HepG2 (cell line): ENCODE measurements around the gene ASIC2. TPM values are rescaled to one million over a fixed set of nuclear protein-coding genes. Genes with fewer than 3 reads are reported as not detected.

Experiments used
- ATAC-seq: fragments of 200-7000 bp; cut with Tn5 transposase; 3 replicates; pipeline ENCODE4 v1.9.1; 2020; ENCODE audit warnings: mild to moderate bottlenecking, moderate library complexity
- BruUV-seq: library from RNA; stranded (reverse); fragments of 400-500 nt; replicated peaks from 2 replicates; lab custom pipeline; 2021; lab: Mats Ljungman, UMichigan
- CTCF ChIA-PET: fragments of 300-600 bp; formaldehyde crosslinking; extraction: SDS; loops from one replicate; lab custom pipeline; 2021; ENCODE audit warnings: low total read pairs, inconsistent platforms, low intra/inter-chr PET ratio; lab: Yijun Ruan, JAX
- POLR2A ChIA-PET: fragments of 350-600 bp; sonication (Branson Sonifier 250); formaldehyde crosslinking; loops from one replicate; lab custom pipeline; 2020; ENCODE audit warnings: antibody characterized with exemption, inconsistent platforms; lab: Yijun Ruan, JAX
- DNase-seq: peaks from one replicate; pipeline ENCODE4 v3.0.0-alpha.2; 2015; ENCODE audit warnings: low spot score
- FAIRE-seq: peaks from 3 replicates; lab custom pipeline; 2011; peaks lifted over from hg19 to GRCh38; lab: Jason Lieb, UNC
- H2AFZ ChIP-seq: one replicate; pipeline ENCODE4 v1.6.1; 2011; ENCODE audit warnings: low read length, inconsistent platforms
- H3K27ac ChIP-seq: fragments of 300-600 bp; 3 replicates; pipeline ENCODE4 v1.8.0; 2011; ENCODE audit warnings: mixed run types, mild to moderate bottlenecking, mixed read lengths, low read length, inconsistent platforms; ENCODE audit not compliant: insufficient read depth; ENCODE audit errors: extremely low read length
- H3K27me3 ChIP-seq, 2 experiments: fragments of 200-600 bp in 1 of 2; 2 replicates in 1 of 2; 3 replicates in 1 of 2; pipeline versions ENCODE4 v1.6.0 to v1.8.0; 2011; ENCODE audit warnings: low read length in 2 of 2, mild to moderate bottlenecking in 2 of 2, moderate library complexity in 2 of 2, inconsistent platforms in 1 of 2; ENCODE audit not compliant: insufficient read depth in 2 of 2, control insufficient read depth in 1 of 2
- H3K36me3 ChIP-seq, 2 experiments: fragments of 200-600 bp in 1 of 2; replicated peaks in 1 of 2; 2 replicates in 1 of 2; 3 replicates in 1 of 2; pipeline versions ENCODE4 v1.5.1 to v1.8.0; 2011; ENCODE audit warnings: low read length in 2 of 2, inconsistent platforms in 1 of 2; ENCODE audit not compliant: insufficient read depth in 2 of 2, control insufficient read depth in 1 of 2
- H3K4me1 ChIP-seq: 2 replicates; pipeline ENCODE4 v1.5.1; 2012; ENCODE audit warnings: low read length, inconsistent platforms; ENCODE audit not compliant: insufficient read depth
- H3K4me2 ChIP-seq: 2 replicates; pipeline ENCODE4 v1.6.0; 2011; ENCODE audit warnings: low read depth, low read length, inconsistent platforms
- H3K4me3 ChIP-seq, 3 experiments: fragments of 200-600 bp in 1 of 3; sonication (generic), shearing (Covaris generic) in 1 of 3; replicated peaks in 1 of 3; 2 replicates each; pipeline ENCODE4 v1.5.1; 2011 to 2016; ENCODE audit warnings: low read length in 3 of 3, inconsistent platforms in 2 of 3, low read depth in 2 of 3, mild to moderate bottlenecking in 2 of 3, control low read depth in 1 of 3, mixed read lengths in 1 of 3; ENCODE audit not compliant: insufficient read depth in 1 of 3
- H3K79me2 ChIP-seq: one replicate; pipeline ENCODE4 v1.6.1; 2011; ENCODE audit warnings: low read length, inconsistent platforms; ENCODE audit not compliant: insufficient read depth
- H3K9ac ChIP-seq: 2 replicates; pipeline ENCODE4 v1.6.0; 2011; ENCODE audit warnings: mild to moderate bottlenecking, low read depth, low read length, inconsistent platforms; ENCODE audit not compliant: insufficient read depth
- H3K9me3 ChIP-seq: 2 replicates; pipeline ENCODE4 v1.5.1; 2012; ENCODE audit warnings: mild to moderate bottlenecking, low read length
- H4K20me1 ChIP-seq: 2 replicates; pipeline ENCODE4 v1.6.0; 2011; ENCODE audit warnings: inconsistent platforms, mild to moderate bottlenecking, low read length, moderate library complexity; ENCODE audit not compliant: insufficient read depth
- PHF8 ChIP-seq: sonication (generic); formaldehyde crosslinking; IDR thresholded peaks from 2 replicates; pipeline ENCODE4 v1.5.0; 2020; ENCODE audit warnings: missing genetic modification reagents
- REPIN1 ChIP-seq: sonication (generic); formaldehyde crosslinking; IDR thresholded peaks from 2 replicates; pipeline ENCODE4 v1.8.0; 2022; ENCODE audit warnings: missing genetic modification reagents, low read depth, mild to moderate bottlenecking, borderline replicate concordance
- STAG1 ChIP-seq: sonication (generic); formaldehyde crosslinking; IDR thresholded peaks from 2 replicates; pipeline ENCODE4 v1.4.0; 2020; ENCODE audit warnings: missing genetic modification reagents
- ZFP82 ChIP-seq: sonication (generic); formaldehyde crosslinking; IDR thresholded peaks from 2 replicates; pipeline ENCODE4 v1.5.1; 2020; ENCODE audit warnings: mild to moderate bottlenecking, missing genetic modification reagents, borderline replicate concordance
- WGBS: methylation state at CpG from one replicate; pipeline ENCODE4 v1.1.6; 2017; ENCODE audit warnings: low lambda C conversion rate; 5-methylcytosine and 5-hydroxymethylcytosine counted together
- in situ Hi-C: cut with HindIII; loops from 2 replicates; pipeline ENCODE4 v1.10.0; 2017; ENCODE audit warnings: low pct_unique_long_range_greater_than_20kb; ENCODE audit not compliant: extremely low pct_ligation_motif_present
- intact Hi-C: fragments of 100-400 bp; cut with micrococcal nuclease; formaldehyde crosslinking; loops from one replicate; pipeline ENCODE4 v1.10.0; 2022; ENCODE audit not compliant: unreplicated experiment
- polyA plus RNA-seq, 8 experiments: library from polyadenylated mRNA; depleted of rRNA in 3 of 8; stranded (reverse) in 7 of 8; unstranded in 1 of 8; fragments of >200 nt; fragmentation: Illumina TruSeq in 4 of 8; extraction: Trizol in 4 of 8; gene quantifications; 2 replicates each; pipeline versions ENCODE4 v1.2.1 to v1.2.3, GENCODE V29; 2011 to 2016; ENCODE audit warnings: low read depth in 4 of 8, missing spikeins in 1 of 8, mixed read lengths in 1 of 8; ENCODE audit not compliant: insufficient read depth in 1 of 8
- total RNA-seq, 5 experiments: library from RNA; depleted of rRNA; stranded (reverse); fragments of >200 nt; fragmentation: Illumina TruSeq; extraction: Trizol; gene quantifications; 2 replicates each; pipeline ENCODE4 v1.2.3, GENCODE V29; 2016; ENCODE audit warnings: low read depth in 1 of 5
- TF ChIP-seq, protein P1 (sequence below): sonication (generic); formaldehyde crosslinking; IDR thresholded peaks from 2 replicates; pipeline ENCODE4 v1.4.0; 2020; ENCODE audit warnings: missing genetic modification reagents, borderline replicate concordance

ASIC2 gene
- total and polyA plus RNA-seq, 2 of the 13 experiments (the other 11 are each of a cell fraction or from before 2014, with no cell fraction given): not detected

DNA sequence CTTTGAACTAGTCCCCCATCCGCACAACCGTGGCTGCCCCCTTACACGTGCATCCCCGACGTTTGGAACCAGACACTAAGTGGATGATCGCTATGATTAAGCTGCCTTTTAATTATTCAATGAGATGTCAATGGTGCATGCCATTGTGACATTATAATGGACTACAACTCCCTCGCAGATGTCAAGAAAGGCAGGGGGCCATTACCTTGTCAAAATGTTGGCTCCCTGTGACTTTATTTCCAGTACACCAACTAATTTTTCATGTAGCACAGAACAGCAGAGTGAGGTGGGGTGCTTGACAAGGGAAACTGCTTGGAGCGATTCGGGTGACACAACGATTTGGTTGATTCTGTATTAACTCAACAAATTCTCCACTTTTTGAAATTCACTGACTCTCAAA, 26.5 kb downstream of the ASIC2 start (continued):
- TF ChIP-seq, protein P1, sequence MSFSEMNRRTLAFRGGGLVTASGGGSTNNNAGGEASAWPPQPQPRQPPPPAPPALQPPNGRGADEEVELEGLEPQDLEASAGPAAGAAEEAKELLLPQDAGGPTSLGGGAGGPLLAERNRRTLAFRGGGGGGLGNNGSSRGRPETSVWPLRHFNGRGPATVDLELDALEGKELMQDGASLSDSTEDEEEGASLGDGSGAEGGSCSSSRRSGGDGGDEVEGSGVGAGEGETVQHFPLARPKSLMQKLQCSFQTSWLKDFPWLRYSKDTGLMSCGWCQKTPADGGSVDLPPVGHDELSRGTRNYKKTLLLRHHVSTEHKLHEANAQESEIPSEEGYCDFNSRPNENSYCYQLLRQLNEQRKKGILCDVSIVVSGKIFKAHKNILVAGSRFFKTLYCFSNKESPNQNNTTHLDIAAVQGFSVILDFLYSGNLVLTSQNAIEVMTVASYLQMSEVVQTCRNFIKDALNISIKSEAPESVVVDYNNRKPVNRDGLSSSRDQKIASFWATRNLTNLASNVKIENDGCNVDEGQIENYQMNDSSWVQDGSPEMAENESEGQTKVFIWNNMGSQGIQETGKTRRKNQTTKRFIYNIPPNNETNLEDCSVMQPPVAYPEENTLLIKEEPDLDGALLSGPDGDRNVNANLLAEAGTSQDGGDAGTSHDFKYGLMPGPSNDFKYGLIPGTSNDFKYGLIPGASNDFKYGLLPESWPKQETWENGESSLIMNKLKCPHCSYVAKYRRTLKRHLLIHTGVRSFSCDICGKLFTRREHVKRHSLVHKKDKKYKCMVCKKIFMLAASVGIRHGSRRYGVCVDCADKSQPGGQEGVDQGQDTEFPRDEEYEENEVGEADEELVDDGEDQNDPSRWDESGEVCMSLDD (CRISPR knock-in tag): no peak

DNA sequence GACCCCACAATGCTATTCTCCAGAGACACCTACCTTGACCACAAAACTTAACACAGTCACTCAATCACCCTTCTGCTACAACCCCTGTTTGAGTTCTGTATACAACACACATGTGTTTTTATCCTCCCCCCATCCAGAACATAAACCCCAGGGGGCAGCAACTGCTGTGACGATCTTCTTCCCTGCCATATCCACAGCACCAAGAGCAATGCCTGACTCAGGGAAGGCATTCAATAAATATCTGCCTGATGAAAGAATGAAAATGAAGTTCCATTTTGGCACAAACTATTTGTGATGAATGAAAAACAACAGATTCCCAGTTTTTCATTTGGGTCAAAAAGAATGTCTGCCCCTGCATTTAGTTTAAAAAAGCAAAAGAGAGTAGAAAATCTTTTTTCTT, 27.0 kb downstream of the ASIC2 start:
- no peaks in the 10 kb centered on the region for H3K36me3 ChIP-seq
- no peak for ATAC-seq
- no peak for DNase-seq
- no peaks in the 10 kb centered on the region for H3K9me3 ChIP-seq
- H3K9ac ChIP-seq: no peak overlapping the region
- no peak overlapping the region for H3K4me2 ChIP-seq
- no peak overlapping the region for H3K4me3 ChIP-seq
- no peak overlapping the region for H3K27ac ChIP-seq
- WGBS: 0% methylated on average over 1 of the region's 1 CpG
- H4K20me1 ChIP-seq: 0 out of 2 replicates have a peak, but pooled peaks cover 2% of the 10 kb centered on the region
- ChIA-PET CTCF (no interaction called here), POLR2A (no interaction called here)
- no peak for FAIRE-seq
- in situ Hi-C loops: no loop called here
- no TSS peak for BruUV-seq
- intact Hi-C loops: no loop called here
- H3K27me3 ChIP-seq: peaks cover 1 to 16% of the 10 kb centered on the region in 2 experiments; a peak in 2 of 5 replicates
- no peaks in the 10 kb centered on the region for H3K4me1 ChIP-seq
- no peak overlapping the region for H2AFZ ChIP-seq
- TF ChIP-seq STAG1 (CRISPR knock-in tag) (no peak), REPIN1 (CRISPR knock-in tag) (no peak), ZFP82 (no peak), PHF8 (CRISPR knock-in tag) (no peak)
- H3K79me2 ChIP-seq: no peaks in the 10 kb centered on the region
